ENCODE measurements around the gene PILRA.
"Not testable (repeated sequence)": the region's sequence is repeated elsewhere in the genome, so short reads cannot be mapped to it uniquely, and the experiment has no call there.

GRCh38 chr7:100326914-100327313 lies 46.4 kb upstream of the PILRA start:
- TF ChIP-seq POLR2AphosphoS5 (IDR thresholded peaks at IDR 0.05; ENCODE audit: insufficient read depth in 1 of 2, low read depth in 1 of 2); CTCF (IDR thresholded peaks at IDR 0.05); POLR2A (IDR thresholded peaks at IDR 0.05): not testable (repeated sequence)

Measured in vagina (tissue), 2 donors.